HEK293T (cell line): ENCODE data around the gene SLC10A1.

ENCODE experiments used
- CTCF ChIA-PET: fragments of 350-600 bp; formaldehyde crosslinking; extraction: SDS; loops from one replicate; lab custom pipeline; 2021; ENCODE audit warnings: antibody characterized with exemption, inconsistent platforms; lab: Yijun Ruan, JAX
- POLR2A ChIA-PET: fragments of 350-600 bp; formaldehyde crosslinking; extraction: SDS; loops from one replicate; lab custom pipeline; 2020; ENCODE audit warnings: antibody characterized with exemption, inconsistent platforms; lab: Yijun Ruan, JAX
- DNase-seq: peaks from one replicate; pipeline ENCODE4 v3.0.0; 2012; ENCODE audit warnings: mixed read lengths; ENCODE audit errors: extremely low spot score
- ARNT ChIP-seq: fragments of 450-650 bp; IDR thresholded peaks from 2 replicates; pipeline ENCODE4 v1.6.1; 2017; ENCODE audit warnings: mild to moderate bottlenecking
- BHLHE40 ChIP-seq: fragments of 450-650 bp; IDR thresholded peaks from 2 replicates; pipeline ENCODE4 v1.6.1; 2016; ENCODE audit warnings: mild to moderate bottlenecking, moderate library complexity, borderline replicate concordance
- CTBP1 ChIP-seq: fragments of 450-650 bp; IDR thresholded peaks from 2 replicates; pipeline ENCODE4 v1.6.1; 2016; ENCODE audit warnings: borderline replicate concordance
- ELF4 ChIP-seq: fragments of 450-650 bp; IDR thresholded peaks from 2 replicates; pipeline ENCODE4 v1.6.1; 2017; ENCODE audit warnings: antibody characterized with exemption
- FOXA1 ChIP-seq: fragments of 450-650 bp; IDR thresholded peaks from 2 replicates; pipeline ENCODE4 v1.6.1; 2016; ENCODE audit warnings: mild to moderate bottlenecking
- FOXK2 ChIP-seq: fragments of 450-650 bp; IDR thresholded peaks from 2 replicates; pipeline ENCODE4 v1.6.1; 2016; ENCODE audit warnings: mild to moderate bottlenecking
- FOXM1 ChIP-seq: fragments of 450-650 bp; IDR thresholded peaks from 2 replicates; pipeline ENCODE4 v1.6.1; 2017; ENCODE audit warnings: mild to moderate bottlenecking, borderline replicate concordance
- HDGF ChIP-seq: fragments of 450-650 bp; IDR thresholded peaks from 2 replicates; pipeline ENCODE4 v1.6.1; 2017; ENCODE audit warnings: antibody characterized with exemption, borderline replicate concordance
- L3MBTL2 ChIP-seq: fragments of 450-650 bp; conservative IDR thresholded peaks from 2 replicates; pipeline ENCODE4 v1.6.1; 2016; ENCODE audit warnings: mild to moderate bottlenecking
- LEF1 ChIP-seq: fragments of 450-650 bp; IDR thresholded peaks from 2 replicates; pipeline ENCODE4 v1.6.1; 2017; ENCODE audit warnings: mild to moderate bottlenecking, borderline replicate concordance
- NFRKB ChIP-seq: fragments of 450-650 bp; IDR thresholded peaks from 2 replicates; pipeline ENCODE4 v1.6.1; 2016; ENCODE audit warnings: mild to moderate bottlenecking, moderate library complexity
- PKNOX1 ChIP-seq: fragments of 450-650 bp; IDR thresholded peaks from 2 replicates; pipeline ENCODE4 v1.6.1; 2016
- SP1 ChIP-seq: fragments of 450-650 bp; IDR thresholded peaks from 2 replicates; pipeline ENCODE4 v1.6.1; 2017
- SUZ12 ChIP-seq: fragments of 450-650 bp; IDR thresholded peaks from 2 replicates; pipeline ENCODE4 v1.6.1; 2016; ENCODE audit warnings: mild to moderate bottlenecking
- TARDBP ChIP-seq: fragments of 450-650 bp; IDR thresholded peaks from 2 replicates; pipeline ENCODE4 v1.6.1; 2016
- ZNF384 ChIP-seq: fragments of 450-650 bp; IDR thresholded peaks from 2 replicates; pipeline ENCODE4 v1.6.1; 2016

Gene SLC10A1

GRCh38 chr14:69796797-69797500 is at the start of gene SLC10A1:
SLC10A1 (minus strand) TSS chr14:69797241; CDS start chr14:69797155, 86 bp downstream.
- ChIA-PET CTCF (no interaction called here), POLR2A (interaction anchor here (1.1 to 1.3 kb wide), 2 partner anchors 30 to 31 kb away, joined by 3 to 4 read pairs; partner anchors contain the start of gene SRSF5)
- TF ChIP-seq LEF1 (no peak), FOXA1 (no peak), NFRKB (no peak), HDGF (no peak), TARDBP (no peak), FOXM1 (no peak), BHLHE40 (no peak), ZNF384 (no peak), PKNOX1 (no peak), CTBP1 (no peak), FOXK2 (no peak), ELF4 (no peak), SUZ12 (no peak), L3MBTL2 (no peak)
- no peak for DNase-seq

GRCh38 chr14:69845787-69846186 is 48.7 kb upstream of the SLC10A1 start:
- POLR2A ChIA-PET = no interaction called here
- CTCF ChIA-PET = no interaction called here
- peak; percentile 48 for DNase-seq
- no peak for TF ChIP-seq FOXA1
- no peak for TF ChIP-seq ELF4
- TF ChIP-seq TARDBP = no peak
- TF ChIP-seq SUZ12 = no peak

GRCh38 chr14:69845050-69845581 is 48.1 kb upstream of the SLC10A1 start:
- CTCF ChIA-PET = no interaction called here
- no peak for DNase-seq

GRCh38 chr14:69844171-69844570 is 47.1 kb upstream of the SLC10A1 start:
- ChIA-PET CTCF (no interaction called here), POLR2A (no interaction called here)
- TF ChIP-seq PKNOX1 (no peak), TARDBP (no peak), CTBP1 (no peak), NFRKB (no peak), SP1 (no peak), ARNT (no peak), ELF4 (no peak), ZNF384 (no peak), LEF1 (no peak), FOXK2 (no peak)
- no peak for DNase-seq

More at GRCh38 chr14:69845050-69845581, 48.1 kb upstream of the SLC10A1 start:
- TF ChIP-seq ARNT (no peak), NFRKB (no peak), CTBP1 (no peak), FOXA1 (no peak), ELF4 (no peak), SUZ12 (no peak), FOXM1 (no peak), BHLHE40 (no peak), TARDBP (no peak), SP1 (no peak), PKNOX1 (no peak), HDGF (no peak), L3MBTL2 (no peak), FOXK2 (no peak)
- POLR2A ChIA-PET = no interaction called here

- TF ChIP-seq ELF4 (no peak), TARDBP (no peak)
- POLR2A ChIA-PET = no interaction called here
- CTCF ChIA-PET = no interaction called here
- no peak for DNase-seq
Observed at GRCh38 chr14:69842686-69843420, 45.8 kb upstream of the SLC10A1 start.

- no peak for DNase-seq
- CTCF ChIA-PET = no interaction called here
- TF ChIP-seq ELF4 (no peak), PKNOX1 (no peak), ARNT (no peak)
- POLR2A ChIA-PET = no interaction called here
Observed at GRCh38 chr14:69841656-69842055, 44.6 kb upstream of the SLC10A1 start.
